SH-SY5Y (cell line): ENCODE measurements around the gene LRBA.

Source experiments
- GATA2 ChIP-seq: IDR thresholded peaks from 2 replicates; pipeline ENCODE4 v1.6.1; 2011; ENCODE audit warnings: mild to moderate bottlenecking, low read depth, low read length
- GATA3 ChIP-seq: IDR thresholded peaks from 2 replicates; pipeline ENCODE4 v1.6.1; 2011; ENCODE audit warnings: low read depth, mild to moderate bottlenecking, low read length, moderate library complexity

GRCh38 chr4:150302553-150302952 is 712.5 kb downstream of the LRBA start:
- TF ChIP-seq GATA2 (no peak), GATA3 (no peak)
